IPS-18a (cell line): ENCODE results near the gene OR10G7.
A peak's percentile ranks its signal among the peaks of the same experiment; 100 is the strongest.

Experiments used
- H3K27ac ChIP-seq: one replicate; pipeline ENCODE4 v1.5.1; 2013; ENCODE audit warnings: low read length
- H3K27me3 ChIP-seq: one replicate; pipeline ENCODE4 v1.6.1; 2013; ENCODE audit warnings: mild to moderate bottlenecking, low read length; ENCODE audit not compliant: control insufficient read depth, insufficient read depth
- H3K36me3 ChIP-seq: one replicate; pipeline ENCODE4 v1.6.1; 2013; ENCODE audit warnings: low read depth, low read length; ENCODE audit not compliant: control insufficient read depth
- H3K4me1 ChIP-seq: one replicate; pipeline ENCODE4 v1.6.1; 2013; ENCODE audit warnings: low read depth, low read length; ENCODE audit not compliant: control insufficient read depth
- H3K4me3 ChIP-seq: one replicate; pipeline ENCODE4 v1.5.1; 2013; ENCODE audit warnings: low read length
- H3K9ac ChIP-seq: one replicate; pipeline ENCODE4 v1.6.1; 2013; ENCODE audit warnings: mild to moderate bottlenecking, low read length, moderate library complexity
- H3K9me3 ChIP-seq: one replicate; pipeline ENCODE4 v1.6.1; 2013; ENCODE audit warnings: low read depth, low read length; ENCODE audit not compliant: control insufficient read depth

The OR10G7 gene

DNA sequence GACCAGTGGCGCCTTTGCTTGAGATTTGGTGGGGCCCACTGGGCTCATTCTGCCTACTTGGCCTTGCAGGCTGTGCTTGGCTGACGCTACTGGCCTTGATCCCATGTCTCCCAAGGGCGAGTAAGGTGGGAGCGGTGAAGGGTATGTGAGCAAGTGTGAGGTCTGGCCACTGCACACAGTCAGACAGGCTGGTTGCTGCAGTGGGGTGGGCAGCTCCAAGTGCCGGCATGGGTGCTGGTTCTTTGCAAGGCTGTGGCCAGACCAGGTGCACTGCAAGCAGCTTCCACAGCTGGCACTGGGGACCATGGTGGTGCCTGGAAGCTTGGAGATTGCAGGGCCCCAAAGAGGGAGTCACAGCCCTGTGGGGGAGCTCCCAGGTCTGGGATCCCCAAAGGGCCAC is 33.4 kb upstream of the OR10G7 start:
- H3K4me3 ChIP-seq = no peak overlapping the region
- no peak overlapping the region for H3K9ac ChIP-seq
- H3K27ac ChIP-seq = no peak overlapping the region
- no peaks in the 10 kb centered on the region for H3K36me3 ChIP-seq
- no peaks in the 10 kb centered on the region for H3K9me3 ChIP-seq
- H3K27me3 ChIP-seq = peaks cover 10% of the 10 kb centered on the region
- H3K4me1 ChIP-seq = peaks cover 3% of the 10 kb centered on the region

DNA sequence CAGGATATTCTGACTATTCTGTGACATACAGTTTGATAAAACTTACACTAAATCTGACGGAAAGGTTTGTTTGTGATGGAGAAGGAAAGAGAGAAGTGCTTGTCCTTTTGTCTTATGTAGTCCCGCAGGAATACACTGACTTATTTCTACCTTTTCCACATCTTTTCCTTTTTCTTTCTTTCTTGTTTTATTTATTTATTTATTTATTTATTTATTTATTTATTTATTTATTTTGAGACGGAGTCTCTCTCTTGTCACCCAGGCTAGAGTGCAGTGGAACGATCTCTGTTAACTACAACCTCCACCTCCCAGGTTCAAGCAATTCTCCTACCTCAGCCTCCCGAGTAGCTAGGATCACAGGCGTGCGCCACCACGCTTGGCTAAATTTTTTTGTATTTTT is 31.0 kb upstream of the OR10G7 start:
- no peaks in the 10 kb centered on the region for H3K9me3 ChIP-seq
- no peaks in the 10 kb centered on the region for H3K36me3 ChIP-seq
- H3K4me1 ChIP-seq = peaks cover 3% of the 10 kb centered on the region
- H3K27ac ChIP-seq = no peak overlapping the region
- H3K9ac ChIP-seq = no peak overlapping the region
- H3K27me3 ChIP-seq = peaks cover 10% of the 10 kb centered on the region
- H3K4me3 ChIP-seq = no peak overlapping the region

DNA sequence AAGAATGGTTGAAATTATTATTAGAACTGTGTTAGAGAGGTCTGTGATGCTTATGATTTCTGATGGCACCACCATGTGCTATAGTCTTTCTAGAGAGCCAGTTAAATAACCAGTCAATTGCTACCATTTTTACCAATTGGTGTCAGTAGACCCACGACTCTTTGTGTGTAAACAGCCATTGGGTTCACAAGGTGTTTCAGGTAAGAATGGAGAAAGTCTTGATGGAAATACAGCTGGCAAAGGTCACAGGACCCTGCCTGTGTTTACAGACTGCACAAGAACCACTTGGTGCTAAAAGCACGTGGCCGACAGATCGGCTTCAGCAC is 30.5 kb upstream of the OR10G7 start:
- Histone ChIP-seq H3K27ac (no peak overlapping the region), H3K9me3 (no peaks in the 10 kb centered on the region), H3K36me3 (no peaks in the 10 kb centered on the region), H3K27me3 (peaks cover 10% of the 10 kb centered on the region), H3K4me1 (peaks cover 3% of the 10 kb centered on the region), H3K9ac (no peak overlapping the region), H3K4me3 (no peak overlapping the region)

DNA sequence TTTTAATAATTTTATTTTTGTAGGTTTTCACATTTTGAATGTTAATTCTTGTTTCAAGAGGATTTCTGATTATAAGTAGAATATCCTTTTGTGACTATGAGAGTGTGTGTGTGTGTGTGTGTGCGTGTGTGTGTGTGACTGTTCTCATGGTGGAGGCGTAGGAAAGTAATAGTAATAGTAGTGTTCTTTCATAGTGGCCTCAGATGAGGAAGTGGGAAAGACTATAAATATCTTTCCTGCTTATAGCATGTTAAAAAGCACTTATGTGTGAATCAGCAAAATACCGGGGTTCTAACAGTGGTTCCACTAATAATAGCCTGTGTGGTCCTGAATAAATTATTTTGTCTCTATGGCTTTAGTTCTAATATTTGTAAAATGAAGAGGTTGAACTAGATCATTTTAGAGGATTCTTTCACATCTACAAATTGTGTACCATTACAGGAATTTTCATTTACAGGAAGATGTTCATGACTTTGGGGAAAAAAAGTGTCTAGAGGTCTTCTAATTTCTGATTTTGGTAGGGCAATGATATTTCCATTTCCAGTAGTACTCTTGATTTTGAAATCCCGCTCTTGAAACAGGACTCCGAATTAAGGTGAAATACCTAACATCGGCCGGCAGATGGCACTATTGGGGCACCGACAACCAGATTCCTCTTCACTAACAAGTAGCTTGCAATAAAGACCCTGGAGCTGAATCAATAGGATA is 29.9 kb upstream of the OR10G7 start:
- Histone ChIP-seq H3K9me3 (no peaks in the 10 kb centered on the region), H3K9ac (no peak overlapping the region), H3K4me3 (no peak overlapping the region), H3K27ac (no peak overlapping the region), H3K36me3 (no peaks in the 10 kb centered on the region), H3K4me1 (peaks cover 3% of the 10 kb centered on the region), H3K27me3 (peaks cover 10% of the 10 kb centered on the region)

DNA sequence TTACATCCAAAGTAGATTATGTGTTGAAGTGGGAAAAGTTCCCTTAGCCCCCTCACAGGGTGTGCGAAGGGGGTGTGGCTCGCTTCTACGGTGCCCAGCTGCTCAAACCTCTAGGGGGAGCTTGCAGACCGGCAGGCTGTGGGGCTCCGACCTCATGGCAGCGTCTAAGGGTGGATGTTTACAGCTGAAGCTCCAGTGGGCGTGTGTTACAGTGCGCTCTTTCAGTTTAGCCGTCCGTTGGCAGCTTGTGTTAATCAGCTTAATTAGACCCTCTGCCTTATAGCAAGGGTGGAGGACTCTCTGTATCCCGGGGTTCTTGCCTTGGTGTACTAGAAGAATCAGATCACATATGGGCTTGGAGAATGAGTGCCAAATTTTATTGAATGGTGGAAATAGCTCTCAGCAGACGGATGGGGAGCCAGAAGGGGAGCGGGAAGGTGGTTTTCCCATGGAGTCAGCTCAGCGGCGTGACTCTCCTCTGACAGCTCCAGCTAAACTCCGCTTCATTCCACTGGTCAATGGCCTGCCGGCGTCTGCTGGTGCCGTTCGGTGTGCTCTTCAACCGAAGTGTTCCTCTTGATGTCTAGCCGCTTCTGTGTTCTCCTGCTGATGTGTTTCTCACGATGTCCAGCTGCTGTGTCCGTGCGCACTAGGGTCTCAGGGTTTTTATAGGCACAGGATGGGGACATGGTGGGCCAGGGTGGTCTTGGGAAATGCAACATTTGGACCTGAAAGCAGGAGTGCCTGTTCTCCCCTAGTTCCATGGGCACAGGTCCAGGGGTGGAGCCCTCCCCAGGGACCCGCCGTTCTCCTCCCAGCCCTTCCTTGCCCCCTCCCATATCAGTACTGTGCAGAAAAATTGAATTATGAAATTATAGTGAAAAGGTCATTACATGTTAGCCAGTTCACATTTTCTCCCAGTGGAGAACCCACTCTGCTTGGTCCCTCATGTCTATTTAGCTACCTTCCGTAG is 28.6 kb upstream of the OR10G7 start:
- H3K27me3 ChIP-seq = peaks cover 10% of the 10 kb centered on the region
- no peaks in the 10 kb centered on the region for H3K9me3 ChIP-seq
- peak overlapping the region; percentile 35 for H3K4me3 ChIP-seq
- H3K9ac ChIP-seq = no peak overlapping the region
- no peak overlapping the region for H3K27ac ChIP-seq
- no peaks in the 10 kb centered on the region for H3K36me3 ChIP-seq
- H3K4me1 ChIP-seq = peaks cover 3% of the 10 kb centered on the region

DNA sequence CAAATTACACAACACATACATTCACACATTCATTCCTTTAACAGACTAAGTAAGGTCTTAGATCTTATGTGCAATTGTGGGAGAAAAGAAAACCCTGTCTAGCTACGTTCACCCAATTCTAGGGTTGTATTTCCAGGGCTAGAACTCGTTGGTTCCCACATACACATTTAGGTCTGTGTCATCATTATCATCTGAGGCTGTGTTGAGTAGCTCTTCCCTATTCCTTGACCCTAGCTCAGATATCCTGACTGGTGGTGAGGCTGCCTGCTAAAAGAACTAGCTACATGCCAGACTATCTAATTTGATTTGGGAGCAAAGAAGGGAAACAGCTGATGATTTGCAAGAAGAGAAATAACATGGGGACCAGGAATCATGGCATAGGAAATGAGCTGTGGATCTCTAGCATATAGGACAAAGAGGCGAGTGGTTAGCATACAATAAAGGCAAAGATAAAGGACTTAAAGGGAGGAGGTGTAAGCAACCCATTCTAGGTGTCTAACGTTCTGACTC is 27.5 kb upstream of the OR10G7 start:
- Histone ChIP-seq H3K27ac (no peak overlapping the region), H3K36me3 (no peaks in the 10 kb centered on the region), H3K9me3 (no peaks in the 10 kb centered on the region), H3K4me1 (peaks cover 3% of the 10 kb centered on the region), H3K27me3 (peaks cover 10% of the 10 kb centered on the region), H3K4me3 (no peak overlapping the region), H3K9ac (no peak overlapping the region)

DNA sequence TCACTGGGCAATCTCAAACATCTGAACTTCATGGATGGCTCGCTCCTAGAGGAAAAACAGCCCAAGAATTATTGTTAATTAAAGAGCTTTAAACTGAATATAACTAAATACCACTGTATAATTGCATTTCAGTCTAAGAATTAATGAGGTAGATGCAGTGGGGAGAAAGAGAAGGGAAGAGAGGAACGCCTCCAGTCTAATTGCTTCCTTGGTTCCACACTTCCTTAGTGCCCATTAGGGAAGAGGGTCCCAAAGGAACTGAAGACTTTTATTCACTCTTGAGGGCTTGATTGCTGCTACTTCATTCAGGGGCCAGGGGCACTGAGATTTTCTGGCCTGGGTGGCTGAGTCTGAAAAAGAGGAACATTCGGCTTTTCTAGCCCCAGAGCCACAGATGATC is 11.8 kb upstream of the OR10G7 start:
- Histone ChIP-seq H3K36me3 (no peaks in the 10 kb centered on the region), H3K4me1 (no peaks in the 10 kb centered on the region), H3K9ac (no peak overlapping the region), H3K9me3 (no peaks in the 10 kb centered on the region), H3K27ac (no peak overlapping the region), H3K27me3 (no peaks in the 10 kb centered on the region), H3K4me3 (no peak overlapping the region)

DNA sequence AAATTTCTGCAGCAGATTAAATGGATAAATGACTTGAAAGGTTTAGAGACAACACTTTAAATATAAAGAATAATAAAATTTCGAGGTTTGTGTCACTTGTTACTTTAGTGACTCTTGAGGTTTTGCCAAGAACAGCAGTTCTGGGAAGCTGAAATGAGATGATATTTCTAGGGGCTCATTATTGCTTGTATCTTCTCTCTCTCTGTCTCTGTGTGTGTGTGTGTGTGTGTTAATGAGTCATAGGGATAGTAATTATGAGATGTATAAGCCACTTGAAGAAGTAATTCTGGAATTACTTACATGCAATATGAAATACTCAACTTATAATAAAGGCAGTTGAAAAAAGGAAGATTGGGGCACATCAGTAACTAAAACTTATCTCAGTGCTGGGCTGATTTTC is 9.6 kb upstream of the OR10G7 start:
- H3K27ac ChIP-seq = no peak overlapping the region
- H3K27me3 ChIP-seq = no peaks in the 10 kb centered on the region
- no peaks in the 10 kb centered on the region for H3K9me3 ChIP-seq
- no peaks in the 10 kb centered on the region for H3K4me1 ChIP-seq
- H3K4me3 ChIP-seq = no peak overlapping the region
- no peak overlapping the region for H3K9ac ChIP-seq
- H3K36me3 ChIP-seq = no peaks in the 10 kb centered on the region

DNA sequence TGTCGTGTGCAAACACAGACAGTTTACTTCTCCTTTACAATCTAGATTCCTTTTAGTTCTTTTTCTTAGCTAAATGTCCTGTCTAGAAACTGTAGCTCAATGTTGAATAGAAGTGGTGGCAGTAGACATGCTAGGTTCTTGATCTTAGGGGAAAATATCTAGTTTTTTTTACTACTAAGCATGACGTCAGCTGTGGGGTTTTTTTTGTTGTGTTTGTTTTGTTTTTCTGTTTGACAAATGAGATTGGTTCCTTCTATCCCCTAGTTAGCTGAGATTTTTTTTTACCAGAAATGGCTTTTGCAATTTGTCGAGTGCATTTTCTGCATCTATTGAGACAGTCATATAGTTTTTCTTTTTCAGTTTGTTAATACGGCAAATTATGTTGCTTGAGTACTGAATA is 2.3 kb upstream of the OR10G7 start:
- H3K9ac ChIP-seq = no peak overlapping the region
- no peaks in the 10 kb centered on the region for H3K9me3 ChIP-seq
- H3K27me3 ChIP-seq = no peaks in the 10 kb centered on the region
- H3K4me3 ChIP-seq = no peak overlapping the region
- H3K36me3 ChIP-seq = no peaks in the 10 kb centered on the region
- H3K27ac ChIP-seq = no peak overlapping the region
- no peaks in the 10 kb centered on the region for H3K4me1 ChIP-seq

DNA sequence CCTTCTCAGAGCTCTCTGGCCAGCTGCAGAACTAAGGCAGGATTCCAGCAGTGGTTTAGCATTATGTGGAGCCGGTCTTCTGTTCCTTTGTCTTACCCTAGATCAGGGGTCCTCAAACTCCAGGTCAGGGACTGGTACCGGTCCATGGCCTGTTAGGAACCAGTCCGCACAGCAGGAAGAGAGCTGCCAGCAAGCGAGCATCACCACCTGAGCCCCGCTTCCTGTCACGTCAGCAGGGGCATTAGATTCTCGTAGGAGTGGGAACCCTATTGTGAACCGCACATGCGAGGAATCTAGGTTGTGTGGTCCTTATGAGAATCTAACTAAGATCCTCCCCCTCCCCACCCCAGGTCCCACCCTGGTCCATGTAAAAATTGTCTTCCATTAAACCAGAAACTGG is 1.6 kb downstream of the OR10G7 start:
- Histone ChIP-seq H3K27ac (no peak overlapping the region), H3K4me1 (no peaks in the 10 kb centered on the region), H3K4me3 (no peak overlapping the region), H3K27me3 (no peaks in the 10 kb centered on the region), H3K9ac (no peak overlapping the region), H3K9me3 (no peaks in the 10 kb centered on the region), H3K36me3 (no peaks in the 10 kb centered on the region)

DNA sequence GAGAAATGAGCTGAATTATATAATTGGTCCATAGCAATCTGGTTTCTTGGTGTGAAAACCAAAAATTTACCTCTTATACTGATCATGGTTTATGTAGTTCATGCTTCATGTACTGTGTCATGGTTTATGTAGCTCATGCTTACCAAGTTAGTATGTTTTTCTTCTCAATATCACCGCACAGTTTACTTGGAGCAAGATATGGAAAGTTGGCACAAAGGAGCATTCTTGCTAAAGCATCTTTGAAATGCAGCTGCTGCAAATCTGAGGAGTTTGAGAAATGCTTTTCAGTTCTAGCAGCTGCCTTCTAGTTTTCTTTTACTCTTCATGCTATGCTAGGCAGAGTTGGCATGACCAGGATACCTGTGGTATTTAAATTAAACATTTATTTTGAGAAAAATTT is 4.5 kb downstream of the OR10G7 start:
- H3K4me3 ChIP-seq = no peak overlapping the region
- H3K27me3 ChIP-seq = no peaks in the 10 kb centered on the region
- H3K36me3 ChIP-seq = no peaks in the 10 kb centered on the region
- H3K9me3 ChIP-seq = no peaks in the 10 kb centered on the region
- H3K4me1 ChIP-seq = no peaks in the 10 kb centered on the region
- no peak overlapping the region for H3K9ac ChIP-seq
- H3K27ac ChIP-seq = no peak overlapping the region
